G401 (cell line): Measurements from ENCODE around the gene WNT1. TPM values are rescaled to one million over a fixed set of nuclear protein-coding genes. Genes with fewer than 3 reads are reported as not detected.
A peak's percentile ranks its signal among the peaks of the same experiment; 100 is the strongest.

ENCODE experiments used
- DNase-seq: peaks from one replicate; pipeline ENCODE4 v3.0.0-alpha.2; 2015; ENCODE audit warnings: low spot score
- in situ Hi-C: cut with HindIII; loops from 2 replicates; pipeline ENCODE4 v1.10.0; 2016; ENCODE audit warnings: low sequenced_read_pairs, mixed read lengths
- total RNA-seq: library from RNA; depleted of rRNA; stranded (reverse); fragments of >200 nt; shearing (Covaris generic); gene quantifications from 2 replicates; pipeline ENCODE4 v1.2.3, GENCODE V29; 2014; rRNA removed

WNT1 gene
- total RNA-seq: not detected in 2 replicates

DNA sequence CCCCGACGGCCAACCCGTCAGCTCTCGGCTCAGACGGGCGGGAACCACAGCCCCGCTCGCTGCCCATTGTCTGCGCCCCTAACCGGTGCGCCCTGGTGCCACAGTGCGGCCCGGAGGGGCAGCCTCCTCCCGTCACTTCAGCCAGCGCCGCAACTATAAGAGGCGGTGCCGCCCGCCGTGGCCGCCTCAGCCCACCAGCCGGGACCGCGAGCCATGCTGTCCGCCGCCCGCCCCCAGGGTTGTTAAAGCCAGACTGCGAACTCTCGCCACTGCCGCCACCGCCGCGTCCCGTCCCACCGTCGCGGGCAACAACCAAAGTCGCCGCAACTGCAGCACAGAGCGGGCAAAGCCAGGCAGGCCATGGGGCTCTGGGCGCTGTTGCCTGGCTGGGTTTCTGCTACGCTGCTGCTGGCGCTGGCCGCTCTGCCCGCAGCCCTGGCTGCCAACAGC is at the start of gene WNT1:
Gene WNT1, plus strand, starts transcription at position 32 of the 450 bp plus-strand sequence. Its CDS starts 329 bp downstream, at position 361.
- in situ Hi-C loops: no loop called here
- no peak for DNase-seq

DNA sequence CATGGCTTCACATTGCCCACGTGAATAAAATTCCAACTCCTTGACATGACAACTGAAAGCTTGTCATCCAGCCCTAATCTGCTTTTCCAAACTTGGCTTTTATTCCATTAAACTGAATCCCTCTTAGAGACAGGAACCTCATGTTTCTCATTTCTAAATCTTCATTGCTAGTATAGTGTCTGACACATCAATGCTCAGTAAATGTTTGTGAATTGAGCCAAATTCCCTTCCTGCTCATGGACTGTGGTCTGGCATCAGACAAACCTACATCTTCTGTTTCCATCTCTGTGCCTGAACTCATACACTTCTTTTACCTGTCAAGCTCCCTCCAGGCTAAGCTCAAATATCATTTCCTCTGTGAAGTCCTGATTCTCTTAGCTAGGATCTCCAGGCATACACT is 48.6 kb upstream of the WNT1 start:
- DNase-seq: no peak
- in situ Hi-C loops: no loop called here

DNA sequence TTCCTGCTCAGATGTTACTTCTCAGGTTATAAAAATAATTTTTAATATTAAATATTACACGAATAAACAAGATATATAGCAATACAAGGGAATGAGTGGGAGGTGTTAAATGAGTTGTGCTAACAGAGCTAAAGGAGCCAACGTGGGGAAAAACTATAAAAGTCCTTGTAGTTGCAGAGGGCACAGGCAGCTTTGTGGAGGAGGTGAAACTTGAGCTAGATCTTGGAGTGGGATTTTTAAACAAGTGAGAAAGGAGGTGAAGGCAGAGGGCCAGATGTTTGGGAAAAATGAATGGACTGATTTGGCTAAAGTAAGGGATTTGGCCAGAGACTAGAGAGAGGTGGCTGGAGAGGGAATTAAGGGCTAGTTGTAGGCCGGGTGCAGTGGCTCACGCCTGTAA is 47.6 kb upstream of the WNT1 start:
- in situ Hi-C loops: no loop called here
- DNase-seq: no peak

DNA sequence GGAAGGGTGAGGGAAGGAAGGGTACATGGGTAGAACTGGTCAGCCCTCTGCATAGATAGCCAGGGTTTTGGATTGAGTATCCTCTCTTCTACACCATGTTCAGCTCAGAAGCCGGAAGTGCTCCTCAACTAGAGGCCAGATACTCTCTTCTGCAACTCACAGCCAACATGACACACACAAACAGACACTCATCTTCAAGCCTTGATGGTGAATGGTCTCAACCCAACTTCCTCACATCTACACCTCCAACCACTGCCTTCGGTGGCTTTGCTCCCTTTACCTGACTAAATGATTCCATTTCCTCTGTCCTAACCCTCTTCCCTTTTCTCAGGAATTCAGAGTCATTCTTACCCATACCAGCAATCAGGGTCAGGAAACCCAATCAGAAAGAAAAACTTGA is 45.2 kb upstream of the WNT1 start:
- in situ Hi-C loops: no loop called here
- no peak for DNase-seq

DNA sequence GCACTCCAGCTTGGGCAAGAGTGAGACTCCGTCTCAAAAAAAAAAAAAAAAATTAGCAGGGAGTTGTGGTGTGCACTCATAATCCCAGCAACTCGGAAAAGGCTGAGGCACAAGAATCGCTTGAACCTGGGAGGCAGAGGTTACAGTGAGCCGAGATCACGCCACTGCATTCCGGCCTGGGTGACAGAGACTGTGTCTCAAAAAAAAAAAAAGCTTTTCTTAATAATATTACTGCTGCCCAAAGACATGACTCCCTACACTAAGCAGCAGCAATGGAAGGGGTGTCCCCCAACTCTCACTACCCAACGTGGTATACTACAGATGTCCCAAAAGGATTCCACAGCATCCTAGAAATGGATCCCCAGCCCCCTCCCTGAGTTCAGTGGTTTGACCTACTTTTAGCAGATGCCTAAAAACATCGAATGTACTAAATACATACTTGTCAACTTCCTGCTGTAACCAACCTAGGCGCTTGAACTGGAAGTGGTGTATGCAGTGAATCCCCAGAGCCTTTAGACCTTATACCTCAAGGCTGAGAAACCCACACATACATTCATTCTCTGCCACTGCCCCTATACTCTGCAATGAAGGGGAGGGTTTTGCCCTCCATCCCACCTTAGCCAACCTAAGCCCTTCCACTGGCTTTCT is 44.3 kb upstream of the WNT1 start:
- in situ Hi-C loops: no loop called here
- DNase-seq: no peak

DNA sequence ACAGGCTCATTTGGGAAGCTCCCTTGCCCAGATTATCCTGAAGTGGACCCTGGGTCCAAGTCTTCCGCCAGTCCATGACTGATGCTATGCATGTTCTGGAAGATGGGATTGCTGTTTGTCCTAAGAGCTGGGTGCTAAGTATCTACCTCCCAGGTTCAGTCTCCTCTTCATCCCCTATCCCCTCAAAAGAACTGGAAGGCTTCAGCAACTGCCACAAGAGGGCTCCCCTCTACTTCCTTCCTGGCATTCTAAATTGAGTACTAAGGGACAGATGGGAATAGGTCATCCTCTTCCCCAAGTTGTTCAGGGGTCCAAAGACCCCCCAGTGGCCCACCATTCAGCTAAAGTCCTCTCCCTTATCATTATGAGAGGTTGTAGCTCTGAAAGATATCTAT is 43.8 kb upstream of the WNT1 start:
- in situ Hi-C loops: no loop called here
- no peak for DNase-seq

DNA sequence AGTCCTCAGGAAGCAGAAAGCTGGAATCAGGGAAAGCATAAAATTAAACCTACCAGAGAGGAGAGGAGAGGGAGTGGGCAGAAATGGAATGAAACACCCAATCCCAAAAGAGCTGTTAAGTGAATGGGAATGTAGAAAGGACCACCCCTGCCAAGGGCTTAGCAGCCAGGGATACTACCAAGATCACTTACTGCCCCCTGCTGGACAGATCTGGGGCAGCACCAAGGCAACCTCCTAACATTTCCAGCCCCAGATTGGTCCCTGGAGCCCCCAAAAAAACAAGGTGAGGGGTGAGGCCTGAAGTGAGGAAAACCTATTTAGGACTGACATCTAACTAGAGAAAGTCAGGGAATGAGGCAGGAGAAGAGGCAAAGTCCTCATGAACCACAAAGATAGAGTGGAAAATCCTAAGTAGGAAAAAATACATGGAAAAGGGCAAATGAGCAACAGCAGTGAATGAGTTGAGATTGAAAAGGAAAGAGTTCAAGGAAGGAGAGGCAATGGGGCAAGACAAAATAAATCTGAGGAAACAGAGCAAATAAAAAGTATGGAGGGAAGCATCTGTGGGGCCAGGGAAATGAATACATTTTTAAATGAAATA is 41.6 kb upstream of the WNT1 start:
- DNase-seq: peak; percentile 76
- in situ Hi-C loops: no loop called here

DNA sequence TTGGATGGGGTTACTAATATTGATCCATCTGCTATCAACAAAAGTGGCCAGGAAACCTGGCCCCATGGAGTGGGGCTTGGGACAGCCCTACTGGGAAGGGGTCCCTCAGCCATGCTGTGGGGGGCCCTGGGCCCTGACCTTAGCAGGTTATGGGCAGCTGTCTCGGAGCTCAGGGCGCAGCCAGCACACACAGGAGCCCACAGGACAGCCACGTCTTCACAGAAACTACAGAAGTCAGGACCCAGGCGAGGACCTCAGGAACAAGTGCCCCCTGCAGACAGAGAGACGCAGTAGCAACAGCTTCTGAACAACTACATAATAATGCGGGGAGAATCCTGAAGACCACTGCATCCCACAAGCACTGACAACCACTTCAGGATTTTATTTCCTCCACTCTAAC is 41.0 kb upstream of the WNT1 start:
- in situ Hi-C loops: no loop called here
- DNase-seq: no peak

DNA sequence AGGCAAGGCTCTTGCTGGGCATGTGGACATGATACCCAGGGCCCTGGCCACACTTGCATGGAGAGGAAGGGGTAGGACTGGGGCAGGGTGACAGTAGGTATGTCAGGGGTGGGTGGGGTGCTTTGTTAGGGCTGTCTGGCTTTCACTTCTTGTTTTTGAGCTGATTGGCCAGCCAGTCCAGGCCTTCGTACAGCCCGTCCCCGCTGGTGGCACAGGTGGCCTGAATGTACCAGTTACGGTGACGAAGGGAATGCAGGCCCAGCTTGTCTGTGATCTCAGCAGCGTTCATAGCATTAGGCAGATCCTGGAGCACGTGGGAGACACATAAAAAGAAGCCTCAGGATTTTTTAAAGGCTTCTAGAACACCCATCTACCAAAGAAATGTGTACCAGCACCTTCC is 39.3 kb upstream of the WNT1 start:
- no peak for DNase-seq
- in situ Hi-C loops: no loop called here

DNA sequence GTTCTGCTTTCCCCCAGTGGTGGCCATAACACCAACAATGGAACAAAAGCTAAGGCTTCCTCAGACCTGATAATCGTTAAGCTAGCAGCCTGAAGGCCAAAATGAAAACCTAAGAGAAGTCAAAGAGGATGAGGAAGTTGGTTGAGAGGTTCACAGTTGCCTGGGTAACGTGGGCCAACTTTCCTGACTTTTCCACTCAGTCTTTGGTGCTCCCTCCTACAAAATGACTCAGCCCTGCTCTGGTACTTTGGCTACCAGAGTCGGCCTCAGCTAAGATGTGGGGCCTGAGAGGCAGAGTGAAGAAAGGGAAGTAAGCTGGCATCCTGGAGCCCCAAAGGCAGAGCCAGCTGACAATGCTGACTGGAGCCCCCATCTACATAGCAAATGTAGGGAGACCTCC is 37.9 kb upstream of the WNT1 start:
- in situ Hi-C loops: no loop called here
- DNase-seq: no peak

DNA sequence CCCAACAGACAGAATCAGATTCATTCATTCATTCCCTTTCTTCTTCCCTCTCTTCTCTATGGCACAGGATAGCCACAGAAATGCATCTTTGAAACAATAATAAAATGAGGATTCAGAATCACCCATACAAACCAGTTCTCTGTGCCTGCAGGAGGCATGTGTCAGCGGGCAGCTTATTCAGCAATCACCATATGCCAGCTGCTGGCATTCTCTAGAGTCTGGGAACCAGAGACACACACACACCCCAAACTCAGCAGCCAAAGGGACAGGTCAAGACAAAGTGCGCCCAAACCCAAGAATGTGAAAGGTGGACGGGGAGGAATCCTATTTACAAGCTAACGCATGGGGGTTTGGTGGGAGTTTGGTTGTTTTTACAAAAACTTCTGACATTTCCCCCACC is 34.9 kb upstream of the WNT1 start:
- peak; percentile 75 for DNase-seq
- in situ Hi-C loops: no loop called here

DNA sequence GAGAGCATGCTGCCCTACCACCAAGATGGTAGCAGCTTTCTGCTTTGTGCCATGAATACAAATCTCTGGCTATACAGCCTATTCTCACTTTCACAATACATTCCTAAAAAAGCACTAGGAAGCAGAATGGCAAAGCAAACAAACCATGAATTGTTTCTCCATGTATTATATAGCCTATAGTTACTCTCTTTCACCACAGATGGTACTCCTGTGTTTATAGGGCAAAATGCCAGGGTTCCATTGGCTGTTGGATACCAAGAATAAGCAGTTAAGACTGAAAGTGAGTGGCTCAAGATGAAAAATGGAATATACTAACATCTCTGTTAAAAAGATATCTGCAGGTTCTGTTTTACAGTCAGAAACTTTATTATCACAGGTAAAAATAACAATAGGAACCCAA is 31.9 kb upstream of the WNT1 start:
- peak; percentile 87 for DNase-seq
- in situ Hi-C loops: no loop called here

DNA sequence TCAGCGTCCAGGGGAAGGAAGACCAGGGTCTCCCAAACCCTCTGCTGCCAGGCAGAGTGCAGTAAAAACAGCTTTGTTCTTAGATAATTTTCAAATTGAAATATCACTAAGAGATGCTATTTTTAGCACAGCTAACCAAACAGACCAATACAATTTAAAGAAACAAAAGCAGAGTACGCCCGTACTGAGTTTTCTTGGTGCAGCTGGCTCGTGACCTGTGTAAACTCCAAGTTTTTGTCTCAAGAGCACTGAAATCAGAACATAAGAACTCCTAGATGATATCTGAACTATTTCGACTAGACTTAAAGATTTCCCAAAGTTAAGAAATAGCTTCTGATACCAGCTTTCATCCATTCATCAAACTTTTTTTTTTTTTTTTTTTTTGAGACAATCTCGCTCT is 31.2 kb upstream of the WNT1 start:
- DNase-seq: no peak
- in situ Hi-C loops: no loop called here

DNA sequence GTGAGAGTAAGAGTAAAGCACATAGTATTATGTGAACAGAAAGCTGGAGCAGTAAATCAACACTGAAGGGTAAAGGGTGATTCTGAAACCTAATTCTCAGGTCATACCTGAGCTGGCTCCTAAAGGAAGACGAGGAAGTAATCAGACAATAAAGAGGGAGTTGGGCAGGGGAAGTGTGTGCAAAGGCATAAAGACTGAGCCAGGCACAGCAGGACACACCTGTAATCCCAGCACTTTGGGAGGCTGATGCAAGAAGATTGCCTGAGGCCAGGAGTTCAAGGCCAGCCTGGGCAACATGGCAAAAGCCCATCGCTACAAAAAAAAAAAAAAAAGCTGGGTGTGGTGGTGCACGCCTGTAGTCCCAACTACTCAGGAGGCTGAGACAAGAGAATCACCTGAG is 30.4 kb upstream of the WNT1 start:
- in situ Hi-C loops: no loop called here
- DNase-seq: no peak

DNA sequence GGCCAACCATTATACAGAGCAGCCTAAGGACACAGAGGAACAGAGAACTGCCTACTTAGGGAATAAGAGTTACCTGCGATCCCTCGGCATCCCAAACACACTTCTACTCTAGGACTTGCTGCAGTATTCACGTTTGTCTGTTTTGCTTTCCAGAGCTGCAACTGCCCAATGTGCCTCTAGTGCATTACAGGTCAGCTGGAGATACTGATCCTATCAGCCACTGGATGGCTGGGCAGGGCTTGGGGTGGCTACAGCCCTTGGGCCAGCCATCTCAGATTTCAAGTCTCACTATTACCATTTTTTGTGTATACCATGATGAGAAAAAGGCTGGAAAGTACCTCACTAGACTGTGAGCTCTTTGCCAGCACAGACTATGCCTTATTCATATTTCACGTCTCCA is 25.4 kb upstream of the WNT1 start:
- in situ Hi-C loops: no loop called here
- no peak for DNase-seq

DNA sequence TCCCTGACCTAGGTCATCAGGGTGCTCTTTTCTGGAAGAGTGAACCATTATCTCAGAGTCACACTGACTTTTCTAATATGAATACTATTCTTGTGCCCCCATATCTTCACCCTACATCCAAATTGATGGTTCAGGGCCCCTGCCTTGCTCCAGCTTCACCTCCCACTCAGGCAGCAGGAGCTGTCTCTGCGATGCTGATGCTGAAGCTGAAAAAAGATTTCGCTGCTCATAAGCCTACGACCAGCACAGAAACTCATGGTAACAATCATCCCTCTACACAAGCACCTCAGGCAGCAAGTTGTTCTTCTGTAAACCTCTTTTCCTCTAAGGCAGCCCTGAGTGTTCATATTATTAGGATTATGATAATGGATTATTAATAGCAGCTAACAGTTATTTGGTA is 24.1 kb upstream of the WNT1 start:
- in situ Hi-C loops: no loop called here
- DNase-seq: no peak

DNA sequence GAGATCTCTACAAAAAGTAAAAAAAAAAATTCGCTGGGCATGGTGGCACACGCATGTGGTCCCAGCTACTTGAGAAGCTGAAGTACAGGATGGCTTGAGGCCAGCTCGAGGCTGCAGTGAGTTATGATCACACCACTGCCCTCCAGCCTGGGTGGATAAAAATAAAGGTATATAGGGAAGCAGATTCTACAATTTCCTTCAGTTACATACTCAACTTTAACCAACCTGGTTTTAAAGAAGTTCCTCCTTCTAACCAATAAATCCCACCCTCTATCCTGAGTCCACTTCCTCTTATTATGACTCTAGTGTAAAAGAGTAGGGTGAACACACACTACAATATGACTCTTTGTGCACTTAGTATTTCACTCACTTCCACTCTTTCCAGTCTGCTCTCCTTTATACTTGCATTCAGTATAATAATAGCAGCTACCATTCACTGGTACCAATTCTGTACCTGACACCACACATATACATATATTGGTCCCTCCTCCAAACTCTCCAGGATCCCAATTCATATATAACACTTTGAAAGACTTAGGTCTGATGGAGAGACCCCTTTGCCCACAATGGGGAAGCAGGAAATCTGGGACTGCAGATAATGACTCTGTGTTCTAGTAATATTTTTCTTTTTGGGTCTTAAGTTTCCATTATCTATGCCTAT is 23.2 kb upstream of the WNT1 start:
- DNase-seq: no peak
- in situ Hi-C loops: no loop called here

DNA sequence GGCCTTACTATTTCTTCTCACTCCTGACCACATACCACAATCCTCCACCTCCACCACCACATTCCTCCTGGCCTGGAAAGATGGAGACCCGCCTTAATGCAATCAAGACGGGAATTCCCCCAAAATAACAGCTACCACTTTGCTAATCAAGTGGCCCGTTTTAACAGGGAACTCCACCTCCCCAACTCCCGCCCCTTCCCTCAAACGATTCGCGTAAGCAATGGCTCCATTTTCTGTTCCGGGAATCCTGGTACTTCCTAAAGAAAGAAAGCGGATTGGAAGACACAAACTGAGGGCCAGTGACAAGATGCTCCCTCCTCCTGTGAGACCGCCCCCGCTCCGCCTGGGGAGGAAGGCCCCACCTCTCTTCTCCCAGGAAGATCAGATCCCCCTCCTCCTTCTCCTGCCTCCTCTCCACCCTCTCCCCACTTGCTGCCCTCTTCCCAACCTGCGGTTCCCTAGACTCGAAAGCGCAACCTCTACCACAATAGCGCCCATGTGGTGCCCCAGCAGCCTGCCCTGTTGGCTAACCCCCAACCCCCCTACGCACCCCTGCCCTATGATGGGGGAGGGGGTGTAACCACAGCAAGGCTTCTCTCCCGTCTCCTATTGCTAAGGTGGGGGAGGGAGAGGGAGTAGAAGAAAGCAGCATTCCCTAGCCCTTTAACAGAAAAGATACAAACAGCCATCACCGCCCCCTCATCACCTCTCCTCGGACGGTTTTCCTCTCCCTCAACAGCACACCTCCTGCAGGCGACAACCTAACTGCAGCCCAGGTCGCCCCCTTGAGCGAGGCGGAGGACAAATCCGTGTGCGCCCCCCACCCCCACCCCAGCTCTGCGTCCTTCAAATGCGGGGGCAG is 21.6 kb upstream of the WNT1 start:
- in situ Hi-C loops: no loop called here
- peak; percentile 90 for DNase-seq

DNA sequence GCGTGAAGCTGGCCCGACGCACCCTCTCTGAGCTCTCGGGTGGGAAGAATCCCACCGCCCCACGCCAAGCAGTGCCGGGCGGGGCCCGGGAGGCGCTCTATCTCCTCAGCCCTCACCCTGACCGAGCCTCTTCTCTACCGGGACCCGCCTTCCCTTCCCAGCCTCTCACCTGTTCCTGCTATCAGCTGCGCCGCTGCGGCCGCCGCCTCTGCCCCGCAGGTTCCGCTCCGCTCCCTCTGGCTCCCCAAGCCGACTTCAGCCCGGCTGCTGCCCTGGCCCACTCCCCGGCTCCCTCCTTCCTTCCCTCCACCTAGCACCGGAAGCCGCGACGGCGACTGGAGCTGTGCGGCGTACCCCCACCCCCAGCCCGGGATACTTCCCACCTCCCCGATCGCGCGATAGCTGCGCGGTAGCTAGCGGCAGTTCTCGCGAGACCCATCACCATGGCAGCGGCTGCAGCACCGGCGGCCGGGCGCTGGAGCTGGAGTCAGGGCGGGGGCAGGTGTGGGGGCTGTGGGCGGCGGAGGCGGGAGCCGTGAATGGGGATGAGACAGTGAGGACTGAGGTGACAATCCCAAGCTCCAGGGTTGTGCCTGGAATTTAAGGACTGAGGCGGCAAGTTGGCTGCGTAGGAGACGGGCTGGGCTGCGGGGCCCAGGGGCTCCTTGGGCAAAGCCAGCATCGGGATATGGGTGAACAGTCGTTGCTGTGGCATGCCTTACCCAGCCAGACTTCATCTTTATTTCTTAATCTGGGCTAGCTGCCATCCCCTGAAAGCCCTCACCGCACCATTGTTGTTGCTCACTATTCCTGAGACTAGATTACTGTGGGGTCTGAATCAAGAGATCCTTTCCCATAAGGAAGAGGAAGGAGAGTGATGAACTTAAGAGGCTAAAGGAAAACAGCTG is 20.7 kb upstream of the WNT1 start, which contains the start of gene ARF3:
Gene ARF3, minus strand, starts transcription at position 347 of the 908 bp plus-strand sequence. CDS start 16,392 bp downstream, outside the sequence.
- in situ Hi-C loops: no loop called here
- peak; percentile 92 for DNase-seq
